Measurements from ENCODE around the gene KIAA0040.
"Not testable (repeated sequence)": the region's sequence is repeated elsewhere in the genome, so short reads cannot be mapped to it uniquely, and the experiment has no call there.

Gene KIAA0040

GRCh38 chr1:175133673-175134435, 58.7 kb downstream of the KIAA0040 start:
- FAIRE-seq = no peak

GRCh38 chr1:175132436-175132835, 60.1 kb downstream of the KIAA0040 start:
- no peak for FAIRE-seq

GRCh38 chr1:175131095-175131494, 61.5 kb downstream of the KIAA0040 start:
- no peak for FAIRE-seq

GRCh38 chr1:175130649-175131045, 61.9 kb downstream of the KIAA0040 start:
- FAIRE-seq = no peak

GRCh38 chr1:175129997-175130648, 62.5 kb downstream of the KIAA0040 start:
- no peak for FAIRE-seq

GRCh38 chr1:175129644-175129996, 63.0 kb downstream of the KIAA0040 start:
- FAIRE-seq = no peak

GRCh38 chr1:175129182-175129581, 63.4 kb downstream of the KIAA0040 start:
- no peak for FAIRE-seq

GRCh38 chr1:175128523-175128922, 64.1 kb downstream of the KIAA0040 start:
- no peak for FAIRE-seq

GRCh38 chr1:175127565-175127964, 65.0 kb downstream of the KIAA0040 start:
- no peak for FAIRE-seq

- FAIRE-seq = no peak
Measured at GRCh38 chr1:175126347-175126746, 66.2 kb downstream of the KIAA0040 start.

GRCh38 chr1:175124861-175125260, 67.7 kb downstream of the KIAA0040 start:
- no peak for FAIRE-seq

- no peak for FAIRE-seq
Measured at GRCh38 chr1:175120511-175120910, 72.1 kb downstream of the KIAA0040 start.

- FAIRE-seq = no peak
Measured at GRCh38 chr1:175118375-175119367, 73.9 kb downstream of the KIAA0040 start.

- no peak for FAIRE-seq
Measured at GRCh38 chr1:175116903-175117302, 75.7 kb downstream of the KIAA0040 start.

- no peak for FAIRE-seq
Measured at GRCh38 chr1:175116210-175116798, 76.3 kb downstream of the KIAA0040 start.

GRCh38 chr1:175114996-175115395, 77.6 kb downstream of the KIAA0040 start:
- FAIRE-seq = no peak

- FAIRE-seq = not testable (repeated sequence)
Measured at GRCh38 chr1:175108331-175108820, 84.2 kb downstream of the KIAA0040 start.

All from TTC549 (cell line).